IMR-90 (cell line): Measurements from ENCODE around the gene MZT1.

Experiments used
- BHLHE40 ChIP-seq: fragments of 150-350 bp; IDR thresholded peaks from 2 replicates; pipeline ENCODE4 v1.6.1; 2016; ENCODE audit warnings: mild to moderate bottlenecking, low read depth, low read length
- CTCF ChIP-seq: conservative IDR thresholded peaks from 2 replicates; pipeline ENCODE4 v1.5.1; 2012; ENCODE audit warnings: mild to moderate bottlenecking, low read depth, low read length, improper control_type of control experiment
- FOS ChIP-seq: fragments of 150-350 bp; IDR thresholded peaks from 2 replicates; pipeline ENCODE4 v1.6.1; 2016; ENCODE audit warnings: low read depth, low read length
- MAFK ChIP-seq: IDR thresholded peaks from 2 replicates; pipeline ENCODE4 v1.6.1; 2012; ENCODE audit warnings: low read depth, low read length, improper control_type of control experiment

- TF ChIP-seq CTCF: no peak
- no peak for TF ChIP-seq FOS
- TF ChIP-seq BHLHE40: no peak
- no peak for TF ChIP-seq MAFK
These were observed 26.7 kb upstream of the MZT1 start for GRCh38 chr13:72754111-72754510.
